Mesendoderm (in vitro differentiated cells): ENCODE data around the gene GRIFIN.

Experiments
- DNase-seq: peaks from one replicate; pipeline ENCODE4 v3.0.0; 2013
- H2AK5ac ChIP-seq: 2 replicates; pipeline ENCODE4 v1.6.1; 2013; ENCODE audit warnings: low read length, inconsistent platforms
- H2BK120ac ChIP-seq: 2 replicates; pipeline ENCODE4 v1.6.1; 2013; ENCODE audit warnings: low read depth, mild to moderate bottlenecking, low read length, moderate library complexity, mixed read lengths
- H2BK15ac ChIP-seq: replicated peaks from 2 replicates; pipeline ENCODE4 v1.6.1; 2013; ENCODE audit warnings: low read depth, mild to moderate bottlenecking, moderate library complexity
- H2BK5ac ChIP-seq: 2 replicates; pipeline ENCODE4 v1.6.1; 2013; ENCODE audit warnings: low read length, inconsistent platforms
- H3K18ac ChIP-seq: 2 replicates; pipeline ENCODE4 v1.6.1; 2013; ENCODE audit warnings: mild to moderate bottlenecking, low read length, mixed read lengths
- H3K23ac ChIP-seq: one replicate; pipeline ENCODE4 v1.6.1; 2013; ENCODE audit warnings: low read length
- H3K27ac ChIP-seq: 2 replicates; pipeline ENCODE4 v1.5.1; 2013; ENCODE audit warnings: low read depth, mild to moderate bottlenecking, inconsistent platforms, low read length, moderate library complexity
- H3K27me3 ChIP-seq: 2 replicates; pipeline ENCODE4 v1.6.1; 2013; ENCODE audit warnings: low read length, control low read depth, mild to moderate bottlenecking, inconsistent platforms; ENCODE audit not compliant: insufficient read depth, poor library complexity
- H3K36me3 ChIP-seq: 2 replicates; pipeline ENCODE4 v1.6.1; 2013; ENCODE audit warnings: low read length, inconsistent platforms; ENCODE audit not compliant: control insufficient read depth, insufficient read depth
- H3K4ac ChIP-seq: one replicate; pipeline ENCODE4 v1.6.1; 2013; ENCODE audit warnings: low read depth, mild to moderate bottlenecking, low read length, moderate library complexity
- H3K4me1 ChIP-seq: 2 replicates; pipeline ENCODE4 v1.6.1; 2013; ENCODE audit warnings: low read depth, low read length, inconsistent platforms; ENCODE audit not compliant: control insufficient read depth
- H3K4me2 ChIP-seq: 2 replicates; pipeline ENCODE4 v1.6.1; 2013; ENCODE audit warnings: low read length
- H3K4me3 ChIP-seq: 2 replicates; pipeline ENCODE4 v1.5.1; 2013; ENCODE audit warnings: mild to moderate bottlenecking, low read length
- H3K56ac ChIP-seq: one replicate; pipeline ENCODE4 v1.6.1; 2013; ENCODE audit warnings: low read length
- H3K79me1 ChIP-seq: 2 replicates; pipeline ENCODE4 v1.6.1; 2013; ENCODE audit warnings: low read length, inconsistent platforms
- H3K79me2 ChIP-seq: 2 replicates; pipeline ENCODE4 v1.6.1; 2013; ENCODE audit warnings: mild to moderate bottlenecking, low read length; ENCODE audit not compliant: control insufficient read depth, insufficient read depth
- H3K9ac ChIP-seq: 2 replicates; pipeline ENCODE4 v1.6.1; 2013; ENCODE audit warnings: low read length, inconsistent platforms
- H4K5ac ChIP-seq: one replicate; pipeline ENCODE4 v1.6.1; 2013; ENCODE audit warnings: low read length
- H4K8ac ChIP-seq: one replicate; pipeline ENCODE4 v1.6.1; 2013; ENCODE audit warnings: low read depth, mild to moderate bottlenecking, control low read depth, low read length, moderate library complexity
- WGBS: extraction: QIAGEN DNeasy Blood & Tissue Kit; methylation state at CpG from one replicate; pipeline ENCODE4 v1.1.7; 2013; ENCODE audit warnings: low lambda C conversion rate, missing lambda C conversion rate; ENCODE audit not compliant: insufficient coverage; ENCODE audit errors: extremely low coverage; 5-methylcytosine and 5-hydroxymethylcytosine counted together

GRIFIN gene

DNA sequence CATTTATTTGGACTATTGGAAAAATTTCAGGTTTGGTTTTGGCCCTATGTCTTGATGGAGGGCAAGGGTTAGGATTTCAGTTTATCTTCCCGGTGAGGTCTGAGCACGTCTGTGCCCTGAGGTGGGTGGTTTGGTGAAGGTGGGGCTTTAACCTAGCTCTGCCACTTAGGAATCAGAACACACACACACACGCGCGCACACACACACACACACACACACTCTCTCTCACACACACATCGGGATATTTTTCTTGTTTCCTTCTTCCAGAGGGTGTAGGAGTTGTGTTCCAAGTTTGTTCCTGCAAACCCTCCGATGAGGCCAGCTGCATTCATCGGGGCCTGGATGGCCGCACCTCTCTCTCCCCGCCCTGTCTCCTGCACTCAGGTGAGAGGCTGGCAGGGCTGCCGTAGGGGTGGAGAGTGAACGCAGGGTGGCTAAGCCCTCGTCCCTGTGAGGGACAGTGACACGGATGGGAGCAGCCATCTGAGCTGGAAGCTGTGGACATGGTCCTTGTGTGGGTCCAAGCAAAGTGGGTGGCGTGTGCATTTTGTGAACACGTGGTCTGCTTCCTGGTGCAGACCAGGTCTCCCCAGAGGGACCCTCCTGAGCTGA is 38.6 kb downstream of the GRIFIN start:
- no peaks in the 10 kb centered on the region for H3K4me1 ChIP-seq
- H3K27ac ChIP-seq, result no peak overlapping the region
- no CpG with 5 or more reads among the region's 16 CpGs for WGBS
- peaks cover 3% of the 10 kb centered on the region for H3K36me3 ChIP-seq
- no peak overlapping the region for H3K23ac ChIP-seq
- no peaks in the 10 kb centered on the region for H3K79me2 ChIP-seq
- H4K8ac ChIP-seq, result no peak overlapping the region
- no peak overlapping the region for H2BK120ac ChIP-seq
- no peak overlapping the region for H3K4me2 ChIP-seq
- H3K4ac ChIP-seq, result no peak overlapping the region
- no peak overlapping the region for H3K56ac ChIP-seq
- no peak overlapping the region for H2BK15ac ChIP-seq
- no peak for DNase-seq
- no peak overlapping the region for H3K4me3 ChIP-seq
- no peak overlapping the region for H2BK5ac ChIP-seq
- no peak overlapping the region for H3K18ac ChIP-seq
- H3K79me1 ChIP-seq, result no peaks in the 10 kb centered on the region
- no peak overlapping the region for H2AK5ac ChIP-seq
- no peak overlapping the region for H3K9ac ChIP-seq
- no peak overlapping the region for H4K5ac ChIP-seq
- H3K27me3 ChIP-seq, result no peaks in the 10 kb centered on the region

DNA sequence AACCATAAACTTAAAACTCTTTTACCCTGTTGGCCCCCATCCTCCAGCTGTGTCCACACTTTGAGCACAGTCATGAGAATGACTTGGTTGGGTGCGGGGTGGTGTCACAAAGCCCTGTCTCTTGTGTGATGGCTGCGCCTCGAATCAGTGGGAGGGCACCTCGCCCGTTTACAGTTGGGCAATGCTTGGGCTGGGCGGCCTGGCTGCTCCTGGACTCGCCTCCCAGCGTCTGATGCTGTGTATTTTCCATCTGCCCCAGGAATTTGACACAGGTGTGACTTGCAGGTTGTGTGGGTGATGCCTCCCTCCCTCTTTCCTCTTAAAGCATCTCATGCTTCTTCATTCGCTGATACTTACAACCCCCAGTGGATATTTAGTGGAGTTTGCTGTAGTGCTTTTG is 39.1 kb downstream of the GRIFIN start:
- Histone ChIP-seq H3K18ac (no peak overlapping the region), H4K5ac (no peak overlapping the region), H2BK15ac (no peak overlapping the region), H3K79me1 (no peaks in the 10 kb centered on the region), H2BK120ac (no peak overlapping the region), H2BK5ac (no peak overlapping the region), H4K8ac (no peak overlapping the region), H3K23ac (no peak overlapping the region), H3K4ac (no peak overlapping the region), H3K27me3 (no peaks in the 10 kb centered on the region), H3K9ac (no peak overlapping the region), H2AK5ac (no peak overlapping the region), H3K79me2 (no peaks in the 10 kb centered on the region), H3K36me3 (peaks cover 3% of the 10 kb centered on the region), H3K4me1 (no peaks in the 10 kb centered on the region), H3K27ac (no peak overlapping the region), H3K4me3 (no peak overlapping the region), H3K4me2 (no peak overlapping the region), H3K56ac (no peak overlapping the region)
- no CpG with 5 or more reads among the region's 9 CpGs for WGBS
- no peak for DNase-seq

DNA sequence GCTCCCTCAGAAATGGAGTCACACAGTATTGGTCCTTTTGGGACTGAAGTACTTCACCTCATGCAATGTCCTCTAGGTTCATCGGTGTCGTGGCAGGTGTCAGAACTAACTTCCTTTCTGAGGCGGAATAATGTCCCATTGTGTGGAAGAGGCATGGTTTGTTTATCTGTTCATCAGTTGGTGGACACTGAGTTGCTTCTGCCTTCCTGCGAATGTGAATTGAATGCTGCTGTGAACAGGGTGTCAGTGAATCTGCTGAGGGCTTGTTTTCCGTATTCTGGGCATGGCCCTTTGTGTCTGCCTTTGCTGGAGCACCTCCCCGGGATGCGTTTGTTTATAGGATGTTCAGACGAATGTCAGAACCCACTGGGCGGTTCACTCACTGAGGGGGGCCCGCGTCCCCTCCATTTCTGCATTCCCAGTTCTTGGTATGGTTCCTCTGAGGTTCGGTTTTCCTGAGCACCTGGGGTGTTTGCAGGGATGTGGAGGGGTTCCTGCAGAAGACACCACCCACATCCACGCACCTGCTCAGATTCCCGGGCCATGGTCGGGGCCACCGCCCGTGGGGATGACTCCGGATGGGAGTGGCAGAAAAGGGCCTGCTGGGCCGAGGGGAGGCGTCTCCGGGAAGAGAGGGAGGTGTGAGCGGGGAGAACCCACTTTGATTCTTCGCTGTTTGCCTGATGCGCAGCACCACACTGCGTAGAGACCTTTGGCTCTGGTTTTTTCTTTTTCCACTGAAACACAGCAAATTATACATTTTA is 39.7 kb downstream of the GRIFIN start:
- no peak overlapping the region for H3K56ac ChIP-seq
- WGBS, result no CpG with 5 or more reads among the region's 25 CpGs
- H3K18ac ChIP-seq, result no peak overlapping the region
- no peak overlapping the region for H3K9ac ChIP-seq
- no peak overlapping the region for H3K4me2 ChIP-seq
- H3K79me2 ChIP-seq, result no peaks in the 10 kb centered on the region
- H3K79me1 ChIP-seq, result no peaks in the 10 kb centered on the region
- H3K36me3 ChIP-seq, result peaks cover 3% of the 10 kb centered on the region
- no peak overlapping the region for H4K8ac ChIP-seq
- H3K27me3 ChIP-seq, result no peaks in the 10 kb centered on the region
- H4K5ac ChIP-seq, result no peak overlapping the region
- no peak overlapping the region for H3K4me3 ChIP-seq
- no peak overlapping the region for H3K23ac ChIP-seq
- no peak overlapping the region for H2AK5ac ChIP-seq
- no peak for DNase-seq
- no peak overlapping the region for H2BK5ac ChIP-seq
- no peaks in the 10 kb centered on the region for H3K4me1 ChIP-seq
- no peak overlapping the region for H3K27ac ChIP-seq
- no peak overlapping the region for H3K4ac ChIP-seq
- H2BK120ac ChIP-seq, result no peak overlapping the region
- H2BK15ac ChIP-seq, result no peak overlapping the region

DNA sequence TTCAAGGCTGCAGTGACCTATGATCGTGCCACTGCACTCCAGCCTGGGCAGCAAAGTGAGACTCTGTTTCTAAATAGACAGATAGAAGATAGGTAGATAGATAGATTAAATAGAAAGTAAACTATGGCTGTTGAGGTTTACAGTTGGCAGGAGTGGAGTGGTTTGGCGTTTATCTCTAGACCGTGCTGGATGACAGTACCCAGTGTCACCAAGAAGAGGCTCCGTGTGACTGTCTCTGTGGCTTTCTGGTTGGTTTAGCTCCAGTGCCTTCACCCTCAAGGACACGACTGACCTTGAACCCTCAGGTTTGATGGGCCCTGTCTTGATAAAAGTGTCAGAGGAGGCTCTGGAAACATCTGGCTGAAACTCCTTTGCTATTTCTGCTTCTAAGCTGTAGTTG is 41.1 kb downstream of the GRIFIN start:
- Histone ChIP-seq H3K27me3 (no peaks in the 10 kb centered on the region), H3K9ac (no peak overlapping the region), H3K79me1 (peaks cover 2% of the 10 kb centered on the region), H2BK15ac (no peak overlapping the region), H3K18ac (no peak overlapping the region), H2AK5ac (no peak overlapping the region), H3K36me3 (peaks cover 3% of the 10 kb centered on the region), H3K79me2 (no peaks in the 10 kb centered on the region), H3K4me3 (no peak overlapping the region), H2BK120ac (no peak overlapping the region), H3K4me2 (no peak overlapping the region), H4K8ac (no peak overlapping the region), H3K4me1 (no peaks in the 10 kb centered on the region), H4K5ac (no peak overlapping the region), H3K27ac (no peak overlapping the region), H3K23ac (no peak overlapping the region), H3K4ac (no peak overlapping the region), H2BK5ac (no peak overlapping the region), H3K56ac (no peak overlapping the region)
- WGBS, result no CpG with 5 or more reads among the region's 5 CpGs
- no peak for DNase-seq

DNA sequence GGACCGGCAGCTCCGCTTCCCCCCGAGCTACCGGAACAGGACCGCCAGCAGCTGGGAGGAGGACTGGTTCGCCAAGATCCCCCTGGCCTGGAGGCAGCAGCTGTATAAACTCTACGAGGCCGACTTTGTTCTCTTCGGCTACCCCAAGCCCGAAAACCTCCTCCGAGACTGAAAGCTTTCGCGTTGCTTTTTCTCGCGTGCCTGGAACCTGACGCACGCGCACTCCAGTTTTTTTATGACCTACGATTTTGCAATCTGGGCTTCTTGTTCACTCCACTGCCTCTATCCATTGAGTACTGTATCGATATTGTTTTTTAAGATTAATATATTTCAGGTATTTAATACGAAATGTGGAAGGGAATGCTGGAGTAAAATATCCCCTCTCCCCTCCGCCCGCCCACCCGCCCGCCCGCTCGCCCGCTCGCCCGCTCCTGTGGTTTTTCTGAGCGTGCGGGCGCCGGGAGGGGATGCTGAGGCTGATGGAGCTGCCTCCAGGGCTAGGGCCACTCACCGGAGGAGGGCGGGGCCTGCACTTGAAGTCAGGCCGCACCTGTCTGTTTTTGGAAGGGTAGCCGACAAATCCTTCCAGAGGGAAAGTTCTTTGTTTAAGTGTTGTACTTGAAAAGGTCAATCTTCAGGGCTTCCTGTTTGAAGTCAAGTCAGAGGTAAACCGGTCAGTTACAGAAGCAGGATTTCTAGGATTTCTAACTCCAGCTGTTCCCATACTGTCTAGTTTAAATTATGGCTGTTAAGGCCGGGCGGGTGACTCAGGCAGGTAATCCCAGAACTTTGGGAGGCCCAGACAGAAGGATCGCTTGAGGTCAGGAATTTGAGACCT is 42.3 kb downstream of the GRIFIN start:
- Histone ChIP-seq H2BK5ac (no peak overlapping the region), H2AK5ac (no peak overlapping the region), H3K9ac (no peak overlapping the region), H2BK15ac (no peak overlapping the region), H3K56ac (no peak overlapping the region), H3K4me1 (no peaks in the 10 kb centered on the region), H3K23ac (no peak overlapping the region), H3K4me2 (no peak overlapping the region), H3K4me3 (no peak overlapping the region), H3K18ac (no peak overlapping the region), H4K8ac (no peak overlapping the region), H2BK120ac (no peak overlapping the region), H3K79me2 (no peaks in the 10 kb centered on the region), H4K5ac (no peak overlapping the region), H3K4ac (no peak overlapping the region), H3K27me3 (no peaks in the 10 kb centered on the region), H3K36me3 (peaks cover 3% of the 10 kb centered on the region), H3K79me1 (peaks cover 2% of the 10 kb centered on the region), H3K27ac (no peak overlapping the region)
- DNase-seq, result no peak
- WGBS, result no CpG with 5 or more reads among the region's 42 CpGs
